Measurements from ENCODE around the gene PARD3. TPM values are rescaled to one million over a fixed set of nuclear protein-coding genes. Genes with fewer than 3 reads are reported as not detected.
A peak's percentile ranks its signal among the peaks of the same experiment; 100 is the strongest.

Gene PARD3
- total RNA-seq, 4 donors from 2014 or later = 115 to 226 (median 141) TPM

- H3K4me3 ChIP-seq = no peak overlapping the region
- 47% methylated on average over 1 of the region's 1 CpG for WGBS
- no peaks in the 10 kb centered on the region for H3K27me3 ChIP-seq
- DNase-seq (ENCODE audit: low spot score in 2 of 2) = no peak
- no peak overlapping the region for H3K27ac ChIP-seq
- peaks cover 27% of the 10 kb centered on the region for H3K4me1 ChIP-seq
- no peak for TF ChIP-seq EP300 (IDR thresholded peaks at IDR 0.05)
- no peak for TF ChIP-seq CTCF (IDR thresholded peaks at IDR 0.05)
- no peak for TF ChIP-seq POLR2AphosphoS5 (IDR thresholded peaks at IDR 0.05)
- no peak for TF ChIP-seq POLR2A (IDR thresholded peaks at IDR 0.05)
- H3K9me3 ChIP-seq = no peaks in the 10 kb centered on the region
- peaks cover 5% of the 10 kb centered on the region for H3K36me3 ChIP-seq
Measured at GRCh38 chr10:34323192-34323591, 491.9 kb downstream of the PARD3 start.

- no peaks in the 10 kb centered on the region for H3K27me3 ChIP-seq
- no peak for DNase-seq (ENCODE audit: low spot score in 2 of 2)
- no peaks in the 10 kb centered on the region for H3K9me3 ChIP-seq
- WGBS = 49% methylated on average over 4 of the region's 4 CpGs
- peaks cover 27% of the 10 kb centered on the region for H3K4me1 ChIP-seq
- TF ChIP-seq POLR2AphosphoS5 (IDR thresholded peaks at IDR 0.05) = no peak
- TF ChIP-seq CTCF (IDR thresholded peaks at IDR 0.05) = no peak
- no peak for TF ChIP-seq POLR2A (IDR thresholded peaks at IDR 0.05)
- no peak for TF ChIP-seq EP300 (IDR thresholded peaks at IDR 0.05)
- H3K4me3 ChIP-seq = no peak overlapping the region
- H3K36me3 ChIP-seq = peaks cover 5% of the 10 kb centered on the region
- H3K27ac ChIP-seq = no peak overlapping the region
Measured at GRCh38 chr10:34320265-34320664, 494.8 kb downstream of the PARD3 start.

- WGBS = 55% methylated on average over 6 of the region's 6 CpGs
- no peak overlapping the region for H3K4me3 ChIP-seq
- no peaks in the 10 kb centered on the region for H3K9me3 ChIP-seq
- TF ChIP-seq POLR2A (IDR thresholded peaks at IDR 0.05) (no peak), POLR2AphosphoS5 (IDR thresholded peaks at IDR 0.05) (peak in 1 of 3 donors; percentile 83)
- H3K4me1 ChIP-seq = peaks cover 27% of the 10 kb centered on the region
- H3K27me3 ChIP-seq = no peaks in the 10 kb centered on the region
- H3K36me3 ChIP-seq = no peaks in the 10 kb centered on the region
- no peak for DNase-seq (ENCODE audit: low spot score in 2 of 2)
- H3K27ac ChIP-seq = peak overlapping the region; percentile 52
Measured at GRCh38 chr10:34319197-34319846, 495.8 kb downstream of the PARD3 start.

GRCh38 chr10:34316154-34316553, 498.9 kb downstream of the PARD3 start:
- peaks cover 10% of the 10 kb centered on the region for H3K4me1 ChIP-seq
- no peaks in the 10 kb centered on the region for H3K9me3 ChIP-seq
- 77% methylated on average over 2 of the region's 2 CpGs for WGBS
- no peak overlapping the region for H3K27ac ChIP-seq
- H3K27me3 ChIP-seq = no peaks in the 10 kb centered on the region
- H3K4me3 ChIP-seq = no peak overlapping the region
- H3K36me3 ChIP-seq = no peaks in the 10 kb centered on the region
- no peak for DNase-seq (ENCODE audit: low spot score in 2 of 2)
- no peak for TF ChIP-seq POLR2AphosphoS5 (IDR thresholded peaks at IDR 0.05)

GRCh38 chr10:34314457-34314856, 500.6 kb downstream of the PARD3 start:
- Histone ChIP-seq H3K27ac (no peak overlapping the region), H3K9me3 (no peaks in the 10 kb centered on the region), H3K4me1 (peaks cover 4% of the 10 kb centered on the region), H3K27me3 (no peaks in the 10 kb centered on the region), H3K36me3 (no peaks in the 10 kb centered on the region), H3K4me3 (no peak overlapping the region)
- WGBS = 91% methylated on average over 5 of the region's 5 CpGs
- TF ChIP-seq EP300 (IDR thresholded peaks at IDR 0.05) = no peak
- TF ChIP-seq POLR2AphosphoS5 (IDR thresholded peaks at IDR 0.05) = no peak
- no peak for TF ChIP-seq CTCF (IDR thresholded peaks at IDR 0.05)
- TF ChIP-seq POLR2A (IDR thresholded peaks at IDR 0.05) = no peak
- DNase-seq (ENCODE audit: low spot score in 2 of 2) = no peak

GRCh38 chr10:34313888-34314287, 501.2 kb downstream of the PARD3 start:
- Histone ChIP-seq H3K27ac (no peak overlapping the region), H3K9me3 (no peaks in the 10 kb centered on the region), H3K4me3 (no peak overlapping the region), H3K27me3 (no peaks in the 10 kb centered on the region), H3K4me1 (no peaks in the 10 kb centered on the region), H3K36me3 (no peaks in the 10 kb centered on the region)
- 72% methylated on average over 3 of the region's 3 CpGs for WGBS
- DNase-seq (ENCODE audit: low spot score in 2 of 2) = no peak
- no peak for TF ChIP-seq POLR2AphosphoS5 (IDR thresholded peaks at IDR 0.05)
- no peak for TF ChIP-seq POLR2A (IDR thresholded peaks at IDR 0.05)
- TF ChIP-seq CTCF (IDR thresholded peaks at IDR 0.05) = no peak
- no peak for TF ChIP-seq EP300 (IDR thresholded peaks at IDR 0.05)
